PC-9 (cell line): ENCODE data around the gene PBX2. TPM values are rescaled to one million over a fixed set of nuclear protein-coding genes. Genes with fewer than 3 reads are reported as not detected.

Source experiments
- BruUV-seq: library from RNA; stranded (reverse); fragments of 400-500 nt; replicated peaks from 2 replicates; lab custom pipeline; 2021; lab: Mats Ljungman, UMichigan
- CTCF ChIA-PET: fragments of 300-600 bp; sonication (Branson Sonifier 250); formaldehyde crosslinking; loops from one replicate; lab custom pipeline; 2022; ENCODE audit warnings: antibody characterized with exemption; lab: Charles Lee
- POLR2A ChIA-PET: fragments of 300-600 bp; sonication (Branson Sonifier 250); formaldehyde crosslinking; loops from one replicate; lab custom pipeline; 2022; ENCODE audit warnings: antibody characterized with exemption; ENCODE audit not compliant: unreplicated experiment; lab: Charles Lee
- DNase-seq, 2 experiments: peaks; one replicate each; pipeline versions ENCODE4 v3.0.0 to v3.0.0-alpha.2; 2015 to 2022; ENCODE audit warnings: mixed read lengths in 1 of 2
- H2AFZ ChIP-seq: fragments of 200-600 bp; sonication (generic); 2 replicates; pipeline ENCODE4 v1.8.1; 2017; ENCODE audit warnings: antibody characterized with exemption
- H3F3A ChIP-seq: fragments of 200-600 bp; sonication (generic); 2 replicates; pipeline ENCODE4 v1.8.1; 2017; ENCODE audit warnings: antibody characterized with exemption, mild to moderate bottlenecking, low read depth; ENCODE audit not compliant: insufficient read depth
- H3K27ac ChIP-seq: fragments of 200-600 bp; sonication (generic); 2 replicates; pipeline ENCODE4 v1.6.1; 2016; ENCODE audit warnings: mixed run types
- H3K27me3 ChIP-seq: fragments of 200-600 bp; sonication (generic); 2 replicates; pipeline ENCODE4 v1.6.1; 2016; ENCODE audit warnings: low read depth, mixed run types; ENCODE audit not compliant: insufficient read depth
- H3K36me3 ChIP-seq: fragments of 200-600 bp; sonication (generic); 2 replicates; pipeline ENCODE4 v1.6.1; 2016; ENCODE audit warnings: low read depth, mixed run types
- H3K4me1 ChIP-seq: fragments of 200-600 bp; sonication (generic); replicated peaks from 2 replicates; pipeline ENCODE4 v1.6.1; 2016; ENCODE audit warnings: mixed run types; ENCODE audit not compliant: insufficient read depth
- H3K4me2 ChIP-seq: fragments of 200-600 bp; sonication (generic); 2 replicates; pipeline ENCODE4 v1.6.1; 2017; ENCODE audit warnings: mixed run types
- H3K4me3 ChIP-seq: fragments of 200-600 bp; sonication (generic); 2 replicates; pipeline ENCODE4 v1.6.1; 2016; ENCODE audit warnings: mixed run types
- H3K79me2 ChIP-seq: fragments of 200-600 bp; sonication (generic); 2 replicates; pipeline ENCODE4 v1.6.1; 2017; ENCODE audit warnings: low read depth, mixed run types
- H3K9me2 ChIP-seq: fragments of 200-600 bp; sonication (generic); 2 replicates; pipeline ENCODE4 v1.8.1; 2017; ENCODE audit warnings: mild to moderate bottlenecking; ENCODE audit not compliant: insufficient read depth
- H3K9me3 ChIP-seq: fragments of 200-600 bp; sonication (generic); 2 replicates; pipeline ENCODE4 v1.8.1; 2016; ENCODE audit warnings: low read depth; ENCODE audit not compliant: insufficient read depth
- H4K20me1 ChIP-seq: fragments of 200-600 bp; sonication (generic); 2 replicates; pipeline ENCODE4 v1.8.1; 2017; ENCODE audit not compliant: insufficient read depth
- CTCF ChIP-seq: fragments of 200-600 bp; sonication (generic); conservative IDR thresholded peaks from 2 replicates; pipeline ENCODE4 v1.6.1; 2017; ENCODE audit warnings: mixed run types, antibody characterized with exemption, mild to moderate bottlenecking, moderate library complexity
- EZH2 ChIP-seq: fragments of 200-600 bp; sonication (generic); IDR thresholded peaks from 2 replicates; pipeline ENCODE4 v1.8.0; 2017; ENCODE audit warnings: antibody characterized with exemption, low read depth
- intact Hi-C: fragments of 100-400 bp; cut with micrococcal nuclease; formaldehyde crosslinking; loops from one replicate; pipeline ENCODE4 v1.10.0; 2022; ENCODE audit not compliant: unreplicated experiment
- total RNA-seq: library from RNA; stranded (reverse); gene quantifications from 2 replicates; pipeline ENCODE4 v1.2.3, GENCODE V29; 2021

The PBX2 gene
- total RNA-seq, 1 experiment from 2014 or later, result 89.3 TPM

DNA sequence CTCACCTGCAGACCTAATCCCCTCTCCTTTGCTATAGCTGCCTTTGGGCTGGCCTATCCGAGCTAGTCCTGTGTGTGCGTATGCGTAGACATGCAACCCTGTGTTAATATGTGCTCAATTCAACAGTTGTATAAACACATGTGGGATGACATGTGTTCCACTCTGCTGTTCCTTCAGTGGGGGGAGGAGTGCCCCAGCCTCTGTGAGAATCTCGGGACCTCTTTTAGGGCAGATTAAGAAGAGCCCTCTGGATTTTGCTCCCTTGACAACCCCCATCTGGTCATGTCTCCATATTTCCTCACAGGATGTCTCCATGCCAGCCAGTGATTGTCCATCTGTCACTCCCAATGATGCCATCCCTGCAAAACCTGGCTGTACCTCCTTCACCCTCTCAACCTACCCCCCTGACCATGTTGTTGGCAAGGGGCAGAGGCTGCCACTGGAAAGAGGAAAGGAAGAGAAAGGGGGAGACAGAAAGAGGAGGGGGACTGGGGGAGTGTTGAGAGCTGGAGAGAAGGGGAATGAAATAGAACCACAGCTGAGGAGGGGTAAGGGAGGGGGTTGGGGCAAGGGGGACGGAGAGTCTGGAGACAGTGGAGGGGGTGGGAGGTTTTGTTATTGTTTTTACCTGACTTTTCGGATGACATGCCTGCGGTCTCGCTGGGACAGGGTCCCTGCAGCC lies 38.7 kb downstream of the PBX2 start:
- H3K4me2 ChIP-seq, result no peak overlapping the region; the same call in 1 of the 2 replicates
- H3K9me2 ChIP-seq, result no peaks in the 10 kb centered on the region
- H3K4me3 ChIP-seq, result no peak overlapping the region
- intact Hi-C loops, result no loop called here
- DNase-seq, result no peak
- H3K27me3 ChIP-seq, result no peaks in the 10 kb centered on the region
- BruUV-seq, result no TSS peak
- H3K27ac ChIP-seq, result no peak overlapping the region
- H3K9me3 ChIP-seq, result no peaks in the 10 kb centered on the region
- CTCF ChIA-PET, result interaction anchor here (1.0 kb wide), 1 partner anchor 18 kb away, joined by 5 read pairs; no protein-coding TSS in a partner anchor
- POLR2A ChIA-PET, result no interaction called here
- 0 out of 2 replicates have a peak, but pooled peaks cover 2% of the 10 kb centered on the region for H4K20me1 ChIP-seq
- no peak overlapping the region for H2AFZ ChIP-seq
- TF ChIP-seq CTCF, result no peak
- no peak for TF ChIP-seq EZH2
- H3F3A ChIP-seq, result peaks cover 25% of the 10 kb centered on the region; the same call in 1 of the 2 replicates
- H3K36me3 ChIP-seq, result 0 out of 2 replicates have a peak, but pooled peaks cover 3% of the 10 kb centered on the region
- peaks cover 30% of the 10 kb centered on the region for H3K79me2 ChIP-seq
- H3K4me1 ChIP-seq, result peaks cover 24% of the 10 kb centered on the region

DNA sequence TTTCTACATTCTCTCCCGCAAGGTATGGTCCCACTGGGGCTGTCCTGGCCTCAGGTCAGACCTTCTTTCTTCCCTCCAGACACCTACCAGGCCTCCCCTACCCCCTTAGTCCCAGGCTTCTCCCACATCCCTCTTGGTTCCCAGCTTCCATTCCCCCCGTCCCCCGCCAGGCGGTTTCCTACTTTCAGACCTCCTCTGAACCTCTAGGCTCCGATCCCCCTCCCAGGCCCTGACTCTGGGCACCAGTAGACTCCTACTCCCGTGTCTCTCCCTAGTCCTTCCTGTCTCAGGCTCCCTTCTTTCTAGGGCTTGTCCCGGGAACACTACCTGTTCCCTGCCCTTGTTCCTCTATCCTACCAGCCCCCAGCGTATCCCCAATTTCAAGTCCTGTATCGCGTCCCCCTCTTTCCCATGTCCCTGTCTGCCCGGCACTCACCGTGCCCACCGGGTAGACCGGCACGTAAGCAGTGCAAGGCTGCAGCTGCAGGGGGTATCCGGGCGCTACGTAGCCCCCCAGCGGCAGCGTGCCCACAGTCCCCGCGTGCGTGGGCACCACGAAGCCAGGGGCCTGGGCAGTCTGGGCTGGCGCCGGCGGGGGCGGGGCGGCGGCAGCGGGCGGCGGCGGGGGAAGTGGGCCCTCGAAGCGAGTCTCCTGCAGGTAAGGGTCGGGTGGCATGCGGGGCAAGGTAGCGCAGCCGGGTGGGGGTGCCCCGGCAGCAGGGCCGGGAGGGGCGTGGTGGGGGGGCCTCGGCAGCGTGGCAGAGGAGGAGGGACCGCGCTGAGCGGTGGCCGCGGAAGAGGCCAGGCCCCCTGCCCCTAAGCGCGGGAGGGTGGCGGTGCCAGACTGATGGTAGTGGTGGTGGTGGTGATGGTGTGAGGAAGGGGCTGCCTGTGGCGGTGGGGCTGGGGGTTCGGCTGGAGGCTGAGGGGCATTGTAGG lies 39.8 kb downstream of the PBX2 start:
- no peaks in the 10 kb centered on the region for H3K9me3 ChIP-seq
- peaks cover 33% of the 10 kb centered on the region; the same call in 1 of the 2 replicates for H3F3A ChIP-seq
- H4K20me1 ChIP-seq, result 0 out of 2 replicates have a peak, but pooled peaks cover 2% of the 10 kb centered on the region
- no peak overlapping the region for H2AFZ ChIP-seq
- no peak overlapping the region for H3K4me2 ChIP-seq
- H3K4me1 ChIP-seq, result peaks cover 28% of the 10 kb centered on the region
- ChIA-PET CTCF (interaction anchor here (1.0 kb wide), 1 partner anchor 19 kb away, joined by 5 read pairs; no protein-coding TSS in a partner anchor), POLR2A (no interaction called here)
- no peak for TF ChIP-seq EZH2
- TF ChIP-seq CTCF, result no peak
- DNase-seq, result no peak
- no peak overlapping the region for H3K4me3 ChIP-seq
- H3K9me2 ChIP-seq, result no peaks in the 10 kb centered on the region
- intact Hi-C loops, result no loop called here
- BruUV-seq, result no TSS peak
- H3K27me3 ChIP-seq, result no peaks in the 10 kb centered on the region
- H3K79me2 ChIP-seq, result peaks cover 22% of the 10 kb centered on the region
- no peak overlapping the region for H3K27ac ChIP-seq
- H3K36me3 ChIP-seq, result no peaks in the 10 kb centered on the region

DNA sequence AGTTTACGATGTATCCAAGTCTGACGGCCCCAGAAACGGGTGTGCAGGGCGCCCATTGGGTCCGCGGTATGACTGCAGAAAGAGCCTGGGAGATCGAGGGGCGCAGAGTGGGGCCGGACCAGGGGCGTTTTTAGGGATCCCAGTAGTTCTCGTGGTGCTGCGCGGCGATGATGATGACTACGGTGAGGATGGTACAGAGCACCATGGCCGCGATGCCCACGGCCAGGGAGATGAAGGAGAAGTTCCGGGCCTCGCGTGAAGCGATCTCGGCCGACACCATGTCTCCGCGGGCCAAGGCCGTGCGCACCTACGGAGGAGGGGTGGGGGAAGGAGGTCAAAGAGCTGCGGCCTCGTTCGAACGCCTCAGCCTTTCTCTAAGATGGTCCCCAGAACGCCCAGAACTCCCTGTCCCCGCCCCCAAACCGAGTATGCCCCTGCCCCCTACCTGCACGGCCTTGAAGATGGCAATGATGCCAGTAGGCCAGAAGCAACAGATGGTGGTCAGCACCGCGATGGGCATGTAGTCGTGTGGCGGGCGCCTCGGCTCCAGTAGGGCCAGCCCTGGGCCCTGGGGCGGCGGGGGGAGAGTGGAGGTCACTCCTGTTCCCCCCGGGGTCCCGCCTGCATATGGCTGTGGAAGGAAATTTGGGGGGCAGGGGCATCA lies 40.8 kb downstream of the PBX2 start:
- H3K4me1 ChIP-seq, result peaks cover 32% of the 10 kb centered on the region
- H2AFZ ChIP-seq, result no peak overlapping the region
- ChIA-PET POLR2A (no interaction called here), CTCF (no interaction called here)
- no peaks in the 10 kb centered on the region for H4K20me1 ChIP-seq
- no peaks in the 10 kb centered on the region for H3K27me3 ChIP-seq
- H3K36me3 ChIP-seq, result no peaks in the 10 kb centered on the region
- peaks cover 36% of the 10 kb centered on the region; the same call in 1 of the 2 replicates for H3F3A ChIP-seq
- no peak overlapping the region for H3K4me2 ChIP-seq
- intact Hi-C loops, result no loop called here
- no TSS peak for BruUV-seq
- no peak overlapping the region for H3K27ac ChIP-seq
- H3K4me3 ChIP-seq, result no peak overlapping the region
- H3K9me2 ChIP-seq, result no peaks in the 10 kb centered on the region
- DNase-seq, result no peak
- no peaks in the 10 kb centered on the region for H3K9me3 ChIP-seq
- TF ChIP-seq EZH2 (no peak), CTCF (no peak)
- H3K79me2 ChIP-seq, result peaks cover 13% of the 10 kb centered on the region
